GM19372 (cell line): ENCODE data around the gene MPI.

Source experiments
- ATAC-seq: cut with Tn5 transposase; IDR thresholded peaks from one replicate; pipeline ENCODE4 v1.9.1; 2021; ENCODE audit warnings: mild to moderate bottlenecking, low read depth, moderate library complexity; ENCODE audit not compliant: unreplicated experiment

Gene MPI

GRCh38 chr15:74889883-74890664 is at the start of gene MPI:
Gene MPI, plus strand, starts transcription at chr15:74890042. Its CDS starts 32 bp downstream, at chr15:74890074.
- ATAC-seq = peak; percentile 86

- ATAC-seq = no peak
Measured at GRCh38 chr15:74840851-74841775, 48.7 kb upstream of the MPI start.

- no peak for ATAC-seq
Measured at GRCh38 chr15:74841891-74842373, 47.9 kb upstream of the MPI start.

- ATAC-seq = peak; percentile 83
Measured at GRCh38 chr15:74842581-74843444, 47.0 kb upstream of the MPI start, which contains the start of gene ULK3. Gene ULK3, minus strand, starts transcription at chr15:74843156. Its CDS starts 51 bp downstream, at chr15:74843105.

GRCh38 chr15:74843445-74843828 is 46.4 kb upstream of the MPI start:
- no peak for ATAC-seq

- no peak for ATAC-seq
Measured at GRCh38 chr15:74843891-74844299, 45.9 kb upstream of the MPI start.

- ATAC-seq = no peak
Measured at GRCh38 chr15:74844319-74845207, 45.3 kb upstream of the MPI start.

GRCh38 chr15:74845208-74845568 is 44.7 kb upstream of the MPI start:
- no peak for ATAC-seq

- ATAC-seq = no peak
Measured at GRCh38 chr15:74845581-74845980, 44.3 kb upstream of the MPI start.

- no peak for ATAC-seq
Measured at GRCh38 chr15:74847432-74847831, 42.4 kb upstream of the MPI start.

GRCh38 chr15:74850393-74850792 is 39.4 kb upstream of the MPI start:
- no peak for ATAC-seq

- ATAC-seq = no peak
Measured at GRCh38 chr15:74851960-74852359, 37.9 kb upstream of the MPI start.

GRCh38 chr15:74854453-74855022 is 35.3 kb upstream of the MPI start:
- no peak for ATAC-seq

GRCh38 chr15:74855857-74856256 is 34.0 kb upstream of the MPI start:
- ATAC-seq = no peak

- no peak for ATAC-seq
Measured at GRCh38 chr15:74856537-74856936, 33.3 kb upstream of the MPI start.

- no peak for ATAC-seq
Measured at GRCh38 chr15:74857082-74857655, 32.7 kb upstream of the MPI start.

- no peak for ATAC-seq
Measured at GRCh38 chr15:74857671-74858368, 32.0 kb upstream of the MPI start.

GRCh38 chr15:74858369-74858740 is 31.5 kb upstream of the MPI start:
- no peak for ATAC-seq
